HepG2 (cell line): ENCODE results near the gene SNRPD3.

Experiments
- PHB2 ChIP-seq: fragments of 450-650 bp; IDR thresholded peaks from 2 replicates; pipeline ENCODE4 v1.6.1; 2018; ENCODE audit not compliant: partially characterized antibody
- POGZ ChIP-seq: sonication (generic); formaldehyde crosslinking; IDR thresholded peaks from 2 replicates; pipeline ENCODE4 v1.4.0; 2020; ENCODE audit warnings: mild to moderate bottlenecking, missing genetic modification reagents
- SMC3 ChIP-seq: IDR thresholded peaks from 2 replicates; pipeline ENCODE4 v1.6.1; 2011; ENCODE audit warnings: low read length, improper control_type of control experiment

- no peak for TF ChIP-seq POGZ (CRISPR knock-in tag)
- no peak for TF ChIP-seq PHB2
- TF ChIP-seq SMC3: no peak
Measured at GRCh38 chr22:24559471-24559870, 3.7 kb downstream of the SNRPD3 start.
